ENCODE data around the gene NRBF2.
A peak's percentile ranks its signal among the peaks of the same experiment; 100 is the strongest.
"Not testable (repeated sequence)": the region's sequence is repeated elsewhere in the genome, so short reads cannot be mapped to it uniquely, and the experiment has no call there.

NRBF2 gene

DNA sequence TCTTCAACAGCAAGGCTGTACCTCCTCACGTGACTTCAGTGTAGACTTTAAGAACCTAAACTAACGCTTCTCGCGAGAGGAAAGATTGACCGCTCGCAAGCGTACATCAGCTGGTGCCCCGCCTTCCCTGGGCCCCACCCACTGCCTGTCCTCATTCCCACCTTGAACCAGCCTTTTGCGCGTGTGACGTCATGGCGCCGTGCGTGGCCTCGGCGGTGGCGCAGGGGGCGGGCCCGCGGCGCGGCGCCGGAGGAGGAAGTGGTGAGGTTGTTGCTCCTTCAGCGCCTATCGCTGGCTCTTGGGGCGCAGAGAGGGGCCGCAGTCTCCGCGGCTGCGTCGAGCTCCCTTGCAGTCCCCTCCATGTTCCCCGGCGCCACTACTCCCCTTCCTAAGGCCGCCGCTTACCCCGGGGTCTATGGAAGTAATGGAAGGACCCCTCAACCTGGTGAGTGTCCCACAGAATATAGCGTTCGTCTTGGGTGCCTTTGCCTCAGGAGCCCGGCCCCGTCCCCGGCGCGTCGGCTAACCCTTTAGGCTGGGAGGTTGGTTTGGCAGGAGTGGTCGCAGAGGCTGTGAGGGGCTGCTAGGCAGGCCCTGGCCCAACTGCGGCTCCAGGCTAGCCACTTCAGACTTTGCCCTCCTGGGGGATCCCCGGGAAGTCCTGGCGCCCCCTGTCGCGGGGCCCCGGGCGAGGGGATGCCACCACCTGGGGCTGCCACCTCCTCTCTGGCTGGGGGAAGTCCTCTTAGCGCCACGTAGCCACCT is at the start of gene NRBF2:
TSS of gene NRBF2 (plus strand) at position 273 of the 765 bp plus-strand sequence. CDS start at position 416, 143 bp downstream.
- DNase-seq (ENCODE audit: low read depth in 2 of 2, low spot score in 1 of 2) = peak; percentile 84 to 93

DNA sequence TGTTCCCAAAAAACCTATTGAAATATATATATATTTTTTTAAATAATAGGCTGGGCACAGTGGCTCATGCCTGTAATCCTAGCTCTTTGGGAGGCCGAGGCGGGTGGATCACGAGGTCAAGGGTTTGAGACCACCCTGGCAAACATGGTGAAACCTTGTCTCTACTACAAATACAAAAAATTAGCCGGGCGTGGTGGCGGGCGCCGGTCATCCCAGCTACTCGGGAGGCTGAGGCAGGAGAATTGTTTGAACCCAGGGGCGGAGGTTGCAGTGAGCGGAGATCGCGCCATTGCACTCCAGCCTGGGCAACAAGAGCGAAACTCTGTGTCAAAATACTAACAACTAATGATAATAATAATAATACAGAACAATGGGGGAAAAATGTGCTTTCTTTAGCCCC is 49.7 kb upstream of the NRBF2 start:
- DNase-seq (ENCODE audit: low read depth in 2 of 2, low spot score in 1 of 2) = not testable (repeated sequence)

DNA sequence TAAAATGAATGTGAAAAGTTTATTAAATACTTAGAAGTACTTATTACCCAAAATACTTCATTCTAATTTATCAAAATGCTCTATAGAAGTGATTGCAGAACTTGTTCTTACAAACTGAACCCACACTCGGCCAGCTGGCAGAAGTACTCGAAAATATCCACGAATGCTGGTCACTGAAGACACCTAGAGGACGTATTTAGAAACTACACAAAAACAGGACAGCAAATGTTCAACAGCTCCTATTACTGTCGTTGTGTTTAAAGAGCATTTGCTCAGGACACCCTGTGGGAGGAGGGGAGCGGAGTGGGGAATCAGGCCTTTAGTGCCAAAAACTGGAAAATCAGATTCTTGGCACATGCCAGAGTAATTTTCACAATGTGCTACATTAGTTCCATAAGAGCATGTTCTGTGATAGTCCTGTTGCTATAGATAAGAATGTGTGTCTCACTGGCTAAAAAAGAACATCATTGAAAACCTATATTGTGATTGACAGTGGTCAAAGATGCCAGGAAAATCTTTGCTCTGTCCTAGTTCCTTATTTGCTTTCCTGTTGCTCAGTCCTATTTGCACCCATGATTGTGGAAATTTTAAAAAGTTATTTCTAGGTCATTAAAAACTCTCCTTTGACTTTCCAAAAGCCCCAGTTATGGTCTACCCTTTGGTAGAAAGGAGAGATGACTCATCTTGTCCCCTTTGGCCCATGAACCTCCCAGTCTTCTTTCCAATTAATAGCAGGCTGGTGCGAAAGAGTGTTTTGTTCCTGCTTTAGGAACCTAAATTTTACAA is 49.0 kb upstream of the NRBF2 start:
- peak in 1 of 2 donors; percentile 18 for DNase-seq (ENCODE audit: low read depth in 2 of 2, low spot score in 1 of 2)

DNA sequence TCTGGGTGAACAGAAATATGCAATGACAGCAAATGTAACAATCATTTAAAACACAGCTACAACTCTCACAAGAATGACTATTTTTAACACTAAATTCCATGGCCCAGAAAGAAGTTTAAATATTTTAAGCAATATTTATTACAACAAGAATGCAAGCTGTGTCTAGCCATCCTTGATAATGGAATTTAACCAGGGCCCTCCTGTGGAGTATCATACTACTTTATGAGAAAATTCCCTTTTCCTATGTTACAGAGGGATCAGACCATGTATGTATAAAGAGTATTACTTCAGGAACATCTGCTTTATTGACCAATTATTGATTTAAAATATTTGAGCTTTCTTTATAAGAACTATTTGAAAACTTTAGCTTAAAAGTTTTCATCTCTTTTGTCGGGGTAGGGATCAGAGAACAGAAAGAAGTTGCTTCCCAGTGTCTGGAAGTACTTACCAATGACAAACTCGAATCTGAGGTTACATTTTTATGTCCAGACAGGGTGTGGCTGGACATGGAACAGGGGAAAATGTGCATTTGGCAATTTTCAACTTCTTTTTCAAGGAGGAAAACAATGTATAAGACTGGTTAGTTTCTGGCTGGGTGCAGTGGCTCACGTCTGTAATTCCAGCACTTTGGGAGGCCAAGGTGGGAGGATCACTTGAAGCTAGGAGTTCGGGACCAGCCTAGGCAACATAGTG is 48.3 kb upstream of the NRBF2 start:
- DNase-seq (ENCODE audit: low read depth in 2 of 2, low spot score in 1 of 2) = no peak

DNA sequence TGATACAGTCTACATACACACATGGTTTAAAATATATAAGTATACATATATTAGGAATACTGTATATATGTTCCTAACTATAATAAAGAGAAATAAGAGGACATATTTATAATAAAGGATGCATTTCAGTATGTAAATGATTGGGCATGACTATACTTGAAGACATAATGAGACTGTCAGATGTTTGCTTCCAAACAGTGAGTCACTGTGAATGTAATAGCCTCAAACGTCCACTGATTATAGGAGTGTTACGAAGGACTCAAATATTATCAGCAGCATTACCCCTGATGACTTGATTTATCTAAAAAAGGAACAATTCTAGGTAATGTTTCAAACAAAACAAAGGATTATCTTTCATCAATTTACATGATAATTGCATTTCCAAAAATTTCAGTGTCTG is 39.9 kb upstream of the NRBF2 start:
- no peak for DNase-seq (ENCODE audit: low read depth in 2 of 2, low spot score in 1 of 2)

DNA sequence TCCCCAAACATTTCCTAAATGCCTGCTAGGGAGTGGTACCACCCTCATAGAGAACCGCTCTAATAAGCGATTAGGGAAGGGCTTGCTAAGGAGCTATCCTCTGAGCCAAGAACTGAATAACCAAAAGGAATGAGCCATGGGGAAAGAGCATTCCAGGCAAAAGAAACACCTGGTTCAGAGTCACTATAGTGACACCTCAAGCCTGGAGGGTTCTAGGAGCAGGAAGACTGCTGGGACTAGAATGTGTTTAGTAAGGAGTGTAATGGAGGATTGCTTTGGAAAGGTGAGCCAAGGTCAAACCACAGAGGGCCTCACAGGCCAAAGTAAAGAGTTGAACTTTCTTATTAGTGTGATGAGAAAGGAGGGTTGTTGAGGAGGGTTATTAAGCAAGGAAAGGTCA is 38.7 kb upstream of the NRBF2 start:
- no peak for DNase-seq (ENCODE audit: low read depth in 2 of 2, low spot score in 1 of 2)

DNA sequence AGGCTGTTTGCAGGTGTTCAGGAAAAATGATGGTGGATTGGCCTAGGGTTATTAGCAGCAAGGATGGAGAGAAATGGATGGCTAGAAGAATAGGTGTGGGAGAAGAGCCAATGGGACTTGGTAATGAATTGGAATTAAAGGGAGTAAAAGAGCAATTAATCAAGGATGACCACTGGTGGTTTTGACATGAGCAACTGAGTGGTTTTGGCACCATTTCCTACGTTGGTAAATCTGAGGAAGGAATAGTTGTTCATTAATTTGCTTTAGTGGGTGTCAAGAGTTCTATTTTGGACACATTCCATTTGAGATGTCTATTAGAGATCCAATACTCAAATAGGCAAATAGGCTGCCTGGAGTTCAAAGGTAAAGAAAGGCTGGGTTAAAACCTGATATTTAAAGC is 38.2 kb upstream of the NRBF2 start:
- DNase-seq (ENCODE audit: low read depth in 2 of 2, low spot score in 1 of 2) = no peak

DNA sequence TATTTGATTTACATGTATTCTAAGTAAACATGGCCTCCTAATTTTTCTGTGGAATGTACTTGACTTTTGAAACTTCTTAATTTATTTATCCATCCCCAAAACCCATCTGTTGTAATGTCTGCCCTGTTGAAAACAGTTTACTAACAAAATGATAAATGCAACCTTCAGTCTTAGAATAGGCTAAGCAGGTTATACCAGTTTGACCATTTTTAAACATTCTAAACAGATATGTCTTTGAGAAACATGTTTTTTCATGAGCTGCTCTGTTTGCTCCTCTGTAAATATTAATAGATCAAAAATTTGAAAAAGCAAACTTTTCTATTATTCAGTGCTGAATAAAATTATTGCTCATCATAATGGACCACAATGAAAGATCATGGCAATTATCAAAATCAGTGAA is 33.4 kb upstream of the NRBF2 start:
- no peak for DNase-seq (ENCODE audit: low read depth in 2 of 2, low spot score in 1 of 2)

DNA sequence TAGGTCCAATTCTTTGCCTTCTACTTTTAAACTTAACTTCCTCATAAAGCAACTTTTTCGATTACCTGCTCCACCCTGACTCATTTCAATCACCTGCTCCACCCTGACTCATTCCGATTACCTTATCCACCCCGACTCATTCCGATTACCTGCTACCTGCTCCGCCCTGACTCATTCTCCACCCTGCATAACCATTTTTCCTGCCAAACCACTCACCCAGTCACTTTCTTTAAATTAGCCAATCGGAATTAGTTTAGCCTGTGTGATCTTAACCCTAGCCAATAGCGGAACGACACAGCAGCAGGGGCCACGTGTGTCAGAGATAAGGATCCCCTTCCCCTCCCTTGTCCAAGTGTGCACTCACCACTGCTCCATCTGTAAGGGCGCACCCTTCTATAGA is 32.0 kb upstream of the NRBF2 start:
- not testable (repeated sequence) for DNase-seq (ENCODE audit: low read depth in 2 of 2, low spot score in 1 of 2)

DNA sequence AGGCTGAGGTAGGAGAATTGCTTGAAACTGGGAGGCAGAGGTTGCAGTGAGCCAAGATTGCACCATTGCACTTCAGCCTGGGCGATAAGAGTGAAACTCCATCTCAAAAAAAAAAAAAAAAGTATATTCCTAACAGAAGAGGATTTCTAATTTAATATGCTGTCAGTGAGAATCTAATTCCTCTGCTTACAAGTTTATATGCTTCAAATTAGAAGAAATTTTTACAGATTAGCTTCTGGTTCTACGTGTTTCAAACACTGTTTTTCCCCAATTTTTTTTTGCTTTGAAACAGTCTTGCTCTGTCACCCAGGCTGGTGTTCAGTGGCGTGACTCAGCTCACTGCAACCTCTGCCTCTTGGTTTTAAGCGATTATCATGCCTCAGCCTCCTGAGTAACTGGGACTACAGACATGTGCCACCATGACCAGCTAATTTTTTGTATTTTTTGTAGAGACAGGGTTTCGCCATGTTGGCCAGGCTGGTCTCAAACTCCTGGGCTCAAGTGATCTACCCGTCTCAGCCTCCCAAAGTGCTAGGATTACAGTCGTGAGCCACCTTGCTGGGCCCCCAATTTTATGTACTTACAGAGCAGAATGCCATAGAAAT is 30.7 kb upstream of the NRBF2 start:
- DNase-seq (ENCODE audit: low read depth in 2 of 2, low spot score in 1 of 2) = not testable (repeated sequence)

DNA sequence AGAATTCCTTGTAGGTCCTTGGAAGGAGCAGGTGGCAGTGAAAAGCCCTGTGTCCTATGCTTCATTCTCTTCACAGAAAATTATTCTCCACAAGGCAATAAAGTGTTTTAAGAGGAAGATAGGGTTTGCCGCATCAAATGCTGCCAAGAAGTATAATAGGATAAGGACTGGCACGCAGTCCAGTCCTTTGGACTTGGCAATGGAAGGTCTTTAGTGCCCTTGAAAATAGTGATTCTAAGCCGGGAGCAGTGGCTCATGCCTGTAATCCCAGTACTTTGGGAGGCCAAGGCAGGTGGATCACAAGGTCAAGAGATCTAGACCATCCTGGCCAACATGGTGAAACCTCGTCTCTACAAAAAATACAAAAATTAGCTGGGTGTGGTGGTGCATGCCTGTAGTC is 29.9 kb upstream of the NRBF2 start:
- not testable (repeated sequence) for DNase-seq (ENCODE audit: low read depth in 2 of 2, low spot score in 1 of 2)

DNA sequence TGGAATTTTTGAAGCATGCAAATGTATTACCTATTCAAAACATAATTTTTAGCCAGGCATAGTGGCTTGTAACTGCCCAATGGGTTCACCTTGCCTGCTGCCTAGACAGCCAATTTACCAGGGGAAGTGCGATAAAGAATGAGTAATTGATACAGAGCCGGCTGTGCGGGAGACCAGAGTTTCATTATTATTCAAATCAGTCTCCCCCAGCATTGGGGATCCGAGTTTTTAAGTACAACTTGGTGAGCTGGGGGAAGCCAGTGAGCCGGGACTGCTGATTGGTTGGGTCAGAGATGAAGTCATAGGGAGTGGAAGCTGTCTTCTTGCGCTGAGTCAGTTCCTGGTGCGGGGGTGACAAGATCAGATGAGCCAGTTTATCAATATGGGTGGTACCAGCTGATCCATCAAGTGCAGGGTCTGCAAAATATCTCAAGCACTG is 29.1 kb upstream of the NRBF2 start:
- no peak for DNase-seq (ENCODE audit: low read depth in 2 of 2, low spot score in 1 of 2)

DNA sequence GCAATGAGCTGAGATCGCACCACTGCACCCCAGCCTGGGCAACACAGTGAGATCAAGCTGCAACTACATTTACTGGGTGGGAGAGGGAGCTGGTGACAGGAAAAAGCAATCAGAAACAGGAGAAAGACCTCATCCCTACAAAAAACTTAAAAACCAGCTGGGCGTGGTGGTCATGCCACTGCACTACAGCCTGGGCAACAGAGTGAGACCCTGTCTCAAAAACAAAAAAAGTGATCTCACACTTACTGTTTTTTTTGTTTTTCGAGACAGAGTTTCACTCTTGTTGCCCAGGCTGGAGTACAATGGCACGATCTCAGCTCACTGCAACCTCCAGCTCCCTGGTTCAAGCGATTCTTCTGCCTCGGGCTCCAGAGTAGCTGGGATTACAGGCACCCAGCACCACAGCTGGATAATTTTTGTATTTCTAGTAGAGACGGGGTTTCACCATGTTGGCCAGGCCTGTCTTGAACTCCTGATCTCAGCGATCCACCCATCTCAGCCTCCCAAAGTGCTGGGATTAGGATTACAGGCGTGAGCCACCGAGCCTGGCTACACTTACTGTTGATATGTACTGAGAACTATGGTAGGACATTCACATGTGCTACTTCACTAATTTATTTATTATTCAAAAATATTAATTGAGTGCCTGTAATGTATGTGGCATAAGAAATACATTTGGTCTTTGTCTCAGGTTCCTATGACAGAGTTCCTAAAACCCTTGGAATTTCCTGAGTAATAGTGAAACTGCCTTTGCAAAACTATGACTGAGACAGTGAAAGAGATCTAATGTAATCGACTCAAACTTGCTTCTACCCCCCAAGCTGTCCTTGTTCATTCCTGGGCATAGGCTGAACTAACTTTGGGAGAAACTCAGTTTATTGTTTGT is 27.7 kb upstream of the NRBF2 start:
- DNase-seq (ENCODE audit: low read depth in 2 of 2, low spot score in 1 of 2) = no peak

DNA sequence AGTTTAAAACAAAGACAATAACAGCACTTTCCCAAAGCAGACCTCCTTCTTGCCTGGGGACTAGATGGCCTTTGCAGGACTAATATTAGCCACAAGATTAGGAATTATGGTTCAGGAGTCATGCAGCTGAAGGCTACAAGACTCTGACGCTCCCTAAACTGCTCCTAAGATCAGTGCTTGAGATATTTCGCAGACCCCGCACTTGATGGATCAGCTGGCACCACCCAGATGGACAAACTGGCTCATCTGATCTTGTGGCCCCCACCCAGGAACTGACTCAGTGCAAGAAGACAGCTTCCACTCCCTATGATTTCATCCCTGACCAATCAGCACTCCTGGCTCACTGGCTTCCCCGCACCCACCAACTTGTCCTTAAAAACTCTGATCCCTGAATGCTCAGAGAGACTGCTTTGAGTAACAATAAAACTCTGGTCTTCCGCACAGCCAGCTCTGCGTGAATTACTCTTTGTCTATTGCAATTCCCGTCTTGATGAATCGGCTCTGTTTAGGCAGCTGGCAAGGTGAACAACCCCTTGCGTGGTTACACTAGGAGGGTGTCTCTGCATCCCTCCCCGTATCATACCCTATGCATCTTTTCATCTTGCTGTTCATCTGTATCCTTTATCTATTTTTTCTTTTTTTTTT is 26.9 kb upstream of the NRBF2 start:
- DNase-seq (ENCODE audit: low read depth in 2 of 2, low spot score in 1 of 2) = no peak

DNA sequence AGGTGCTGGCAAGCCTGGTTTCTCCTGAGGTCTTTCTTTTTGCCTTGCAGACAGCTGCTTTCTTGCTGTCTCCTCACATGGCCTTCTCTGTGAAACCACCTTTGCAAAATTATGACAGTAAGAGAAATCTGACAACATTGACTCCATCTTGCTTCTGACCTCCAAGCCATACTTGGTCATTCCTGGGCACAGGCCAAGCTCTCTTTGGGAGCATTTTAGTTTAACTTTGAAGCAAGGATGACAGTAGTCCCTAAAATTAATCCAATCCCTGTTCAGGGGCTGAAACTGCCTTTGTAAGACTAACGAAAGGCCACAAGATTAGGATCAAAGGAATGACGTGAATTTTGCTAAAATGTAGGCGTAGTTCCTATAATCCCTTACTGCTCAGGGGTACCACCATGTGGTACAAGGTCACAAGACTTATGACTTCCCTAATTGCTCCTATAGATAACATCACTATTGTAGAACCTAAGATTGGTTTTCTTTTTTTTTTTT is 25.1 kb upstream of the NRBF2 start:
- no peak for DNase-seq (ENCODE audit: low read depth in 2 of 2, low spot score in 1 of 2)

DNA sequence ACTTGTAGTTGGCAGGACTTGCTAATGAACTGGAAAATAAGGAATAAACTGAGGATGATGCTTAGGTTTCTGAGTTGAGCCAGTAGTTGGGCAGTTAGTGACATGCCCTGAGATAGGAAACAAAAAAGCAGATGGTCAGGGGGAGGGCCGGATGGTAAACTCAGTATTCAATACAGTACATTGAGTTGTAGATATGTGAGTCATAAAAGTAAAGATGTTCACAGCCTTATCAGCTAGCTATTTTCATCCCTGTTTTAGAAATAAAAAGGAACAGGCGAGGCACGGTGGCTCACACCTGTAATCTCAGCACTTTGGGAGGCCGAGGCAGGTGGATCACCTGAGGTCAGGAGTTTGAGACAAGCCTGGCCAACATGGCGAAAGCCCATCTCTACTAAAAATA is 22.2 kb upstream of the NRBF2 start:
- no peak for DNase-seq (ENCODE audit: low read depth in 2 of 2, low spot score in 1 of 2)

DNA sequence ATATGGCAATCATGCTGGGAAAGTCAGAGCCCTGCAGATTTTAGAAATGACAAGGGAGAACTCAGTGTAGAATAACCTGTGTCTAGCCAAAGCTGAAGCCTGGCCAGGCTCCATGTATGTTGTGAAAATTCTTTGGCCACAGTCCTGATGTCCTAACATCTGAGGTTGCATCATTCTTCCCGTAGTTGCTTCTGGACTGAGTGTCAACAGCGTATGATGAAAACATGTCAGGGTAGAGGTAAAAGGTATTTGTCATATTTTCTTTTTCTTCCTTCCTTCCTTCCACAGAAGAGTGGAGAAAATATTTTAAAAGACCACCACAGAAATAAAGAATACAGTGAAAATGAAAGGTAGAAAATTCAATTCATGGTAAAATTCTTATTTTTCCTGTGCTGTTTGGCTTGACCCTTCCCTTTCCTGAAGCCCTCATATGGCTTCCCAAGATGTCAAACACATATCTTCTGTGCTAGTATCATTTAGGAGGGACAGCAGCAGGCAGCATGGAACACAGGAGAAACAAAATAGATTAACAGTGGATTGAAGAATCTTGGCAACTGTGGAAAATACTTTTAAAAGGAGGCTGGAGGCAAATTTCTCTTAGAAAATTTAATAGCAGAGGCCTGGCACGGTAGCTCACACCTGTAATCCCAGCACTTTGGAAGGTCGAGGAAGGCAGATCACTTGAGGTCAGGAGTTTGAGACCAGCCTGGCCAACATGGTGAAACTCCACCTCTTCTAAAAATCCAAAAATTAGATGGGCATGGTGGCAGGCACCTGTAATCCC is 18.9 kb upstream of the NRBF2 start:
- no peak for DNase-seq (ENCODE audit: low read depth in 2 of 2, low spot score in 1 of 2)

DNA sequence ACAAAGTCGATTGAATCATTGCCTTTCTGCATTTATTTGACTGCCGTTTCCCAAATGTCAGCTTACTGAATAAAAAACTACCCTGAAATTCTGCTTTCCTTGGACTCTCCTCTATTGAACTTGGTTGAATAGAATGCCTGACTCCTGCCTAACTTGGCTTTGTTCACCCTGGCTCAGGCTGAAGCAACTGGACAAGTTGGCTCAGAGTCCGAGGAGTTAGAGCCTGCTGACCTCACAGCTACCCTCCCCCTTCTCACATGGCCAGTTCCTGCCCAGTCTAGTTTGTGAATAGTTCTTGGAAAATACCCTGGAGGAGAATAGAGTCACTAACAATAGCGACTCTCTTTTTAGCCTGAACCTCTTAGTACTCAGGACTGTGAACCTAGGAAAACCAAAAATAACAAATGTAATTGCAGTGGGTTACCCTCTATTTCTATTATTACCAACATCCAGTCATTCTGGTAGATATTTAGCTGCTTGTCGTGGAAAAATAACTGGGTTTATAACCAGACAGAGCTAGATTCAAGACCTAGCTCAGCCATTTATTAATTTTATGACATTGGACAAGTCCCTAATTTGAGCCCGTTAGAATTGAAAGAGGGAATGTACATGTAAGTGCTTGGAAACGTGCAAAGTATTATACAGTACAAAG is 17.3 kb upstream of the NRBF2 start:
- DNase-seq (ENCODE audit: low read depth in 2 of 2, low spot score in 1 of 2) = no peak

Measured in stimulated activated CD8-positive, alpha-beta memory T cell treated with anti-CD3 and anti-CD28 coated beads, Interleukin-4, amount 100 ng/mL, for 1 hour (primary cell).